Bone marrow (tissue), 2 donors: Measurements from ENCODE around the gene CLEC7A.

ENCODE experiments used
- DNase-seq, 2 donors: peaks; one replicate each; lab custom pipeline; 2025; lab: John Stamatoyannopoulos, UW

Gene CLEC7A

GRCh38 chr12:10094646-10095395 is 35.2 kb downstream of the CLEC7A start:
- no peak for DNase-seq

- DNase-seq: no peak
Measured at GRCh38 chr12:10088955-10089900, 40.8 kb downstream of the CLEC7A start.

- DNase-seq: no peak
Measured at GRCh38 chr12:10088031-10088430, 42.0 kb downstream of the CLEC7A start.

GRCh38 chr12:10086387-10086786 is 43.6 kb downstream of the CLEC7A start:
- no peak for DNase-seq

GRCh38 chr12:10084733-10085132 is 45.3 kb downstream of the CLEC7A start:
- DNase-seq: no peak

- peak in 1 of 2 donors; percentile 64 for DNase-seq
Measured at GRCh38 chr12:10082117-10082874, 47.7 kb downstream of the CLEC7A start.

GRCh38 chr12:10075451-10075850 is 54.5 kb downstream of the CLEC7A start:
- DNase-seq: no peak

GRCh38 chr12:10073261-10073660 is 56.7 kb downstream of the CLEC7A start:
- DNase-seq: no peak

GRCh38 chr12:10072131-10072530 is 57.9 kb downstream of the CLEC7A start:
- DNase-seq: no peak

- no peak for DNase-seq
Measured at GRCh38 chr12:10070380-10070779, 59.6 kb downstream of the CLEC7A start.

GRCh38 chr12:10069976-10070375 is 60.0 kb downstream of the CLEC7A start:
- DNase-seq: no peak

- DNase-seq: peak in 1 of 2 donors; percentile 85
Measured at GRCh38 chr12:10069099-10069498, 60.9 kb downstream of the CLEC7A start.

- peak in 1 of 2 donors; percentile 74 for DNase-seq
Measured at GRCh38 chr12:10068644-10069043, 61.4 kb downstream of the CLEC7A start.

- peak in 1 of 2 donors; percentile 23 for DNase-seq
Measured at GRCh38 chr12:10067942-10068341, 62.1 kb downstream of the CLEC7A start.

GRCh38 chr12:10067264-10067663 is 62.7 kb downstream of the CLEC7A start:
- no peak for DNase-seq
